ENCODE data around the gene SYT7. TPM values are rescaled to one million over a fixed set of nuclear protein-coding genes. Genes with fewer than 3 reads are reported as not detected.

The SYT7 gene
- total RNA-seq, 2 donors from 2014 or later: 2.0 to 3.4 TPM

DNA sequence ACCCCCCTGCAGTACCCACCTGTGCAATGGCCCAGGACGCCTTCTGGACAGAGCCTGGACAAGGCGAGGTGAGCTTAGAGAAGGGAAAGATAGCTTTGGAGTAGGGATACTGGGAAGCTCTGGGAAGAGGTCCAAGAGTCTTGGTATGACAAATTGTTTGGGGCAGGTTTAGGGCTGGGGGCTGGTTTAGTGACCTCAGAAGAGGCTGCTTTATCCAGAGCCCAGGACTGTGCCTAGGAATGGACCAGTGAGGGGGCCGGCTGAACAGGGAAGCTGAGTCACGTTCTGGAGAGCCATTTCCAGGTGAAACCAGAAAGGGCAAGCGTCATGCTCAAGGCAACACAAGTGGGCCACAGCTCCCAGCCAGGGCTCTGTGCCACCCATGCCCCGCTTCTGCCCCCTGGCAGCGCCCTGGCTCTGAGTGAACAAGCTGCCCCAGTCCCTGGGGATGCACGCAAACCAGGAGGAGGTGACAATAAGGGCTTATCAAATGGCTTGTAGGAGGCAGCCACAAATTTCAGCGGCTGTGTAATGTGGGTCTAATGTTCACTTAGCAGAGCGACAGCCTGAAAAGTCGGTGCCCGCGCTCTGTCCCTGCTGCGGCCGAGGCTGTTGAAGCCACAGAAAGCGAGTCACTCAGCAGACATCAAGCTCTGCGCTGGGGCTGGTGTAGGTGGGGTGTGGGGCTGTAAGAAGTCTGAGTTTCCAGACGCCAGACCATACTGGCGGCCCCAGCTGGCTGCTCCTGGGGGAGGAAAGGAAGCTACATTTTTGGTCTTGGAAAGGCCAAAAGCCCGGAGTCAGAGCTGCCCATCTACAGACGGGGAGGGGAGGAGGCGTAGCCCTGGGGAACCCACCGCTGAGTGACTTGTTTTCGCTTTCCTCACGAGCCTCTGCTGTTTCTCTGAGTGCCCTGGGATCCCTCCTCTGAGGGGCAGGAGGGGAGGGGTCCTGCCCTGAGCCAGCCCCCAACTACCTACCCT is 18.3 kb upstream of the SYT7 start:
- H3K4me3 ChIP-seq (ENCODE audit: low read length): no peak overlapping the region

DNA sequence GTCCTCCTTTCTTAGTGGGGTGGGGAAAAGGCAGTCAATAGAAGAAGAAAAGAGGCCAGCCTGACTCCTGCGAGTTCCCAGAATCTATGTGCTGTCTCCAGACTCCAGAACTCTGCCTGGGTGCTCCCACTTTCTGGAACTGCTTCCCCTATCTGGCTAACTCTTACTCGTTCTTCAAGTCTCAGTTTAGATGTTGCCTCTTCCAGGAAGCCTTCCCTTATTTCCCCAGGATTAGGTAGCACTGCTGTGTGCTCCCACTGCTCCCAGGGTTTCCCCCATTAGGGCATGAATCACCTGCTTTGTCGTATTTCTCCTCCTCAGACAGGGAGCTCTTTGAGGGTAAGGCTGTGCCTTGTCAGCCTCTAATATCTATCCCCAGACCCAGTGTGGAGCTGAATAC is 17.5 kb upstream of the SYT7 start:
- H3K9me3 ChIP-seq (ENCODE audit: control insufficient read depth, low read length): no peaks in the 10 kb centered on the region
- no peak overlapping the region for H3K27ac ChIP-seq (ENCODE audit: low read depth, low read length)
- TF ChIP-seq, protein P1, sequence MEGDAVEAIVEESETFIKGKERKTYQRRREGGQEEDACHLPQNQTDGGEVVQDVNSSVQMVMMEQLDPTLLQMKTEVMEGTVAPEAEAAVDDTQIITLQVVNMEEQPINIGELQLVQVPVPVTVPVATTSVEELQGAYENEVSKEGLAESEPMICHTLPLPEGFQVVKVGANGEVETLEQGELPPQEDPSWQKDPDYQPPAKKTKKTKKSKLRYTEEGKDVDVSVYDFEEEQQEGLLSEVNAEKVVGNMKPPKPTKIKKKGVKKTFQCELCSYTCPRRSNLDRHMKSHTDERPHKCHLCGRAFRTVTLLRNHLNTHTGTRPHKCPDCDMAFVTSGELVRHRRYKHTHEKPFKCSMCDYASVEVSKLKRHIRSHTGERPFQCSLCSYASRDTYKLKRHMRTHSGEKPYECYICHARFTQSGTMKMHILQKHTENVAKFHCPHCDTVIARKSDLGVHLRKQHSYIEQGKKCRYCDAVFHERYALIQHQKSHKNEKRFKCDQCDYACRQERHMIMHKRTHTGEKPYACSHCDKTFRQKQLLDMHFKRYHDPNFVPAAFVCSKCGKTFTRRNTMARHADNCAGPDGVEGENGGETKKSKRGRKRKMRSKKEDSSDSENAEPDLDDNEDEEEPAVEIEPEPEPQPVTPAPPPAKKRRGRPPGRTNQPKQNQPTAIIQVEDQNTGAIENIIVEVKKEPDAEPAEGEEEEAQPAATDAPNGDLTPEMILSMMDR (conservative IDR thresholded peaks at IDR 0.05): no peak
- H3K27me3 Mint-ChIP-seq (ENCODE audit: insufficient read depth): peaks cover 1% of the 10 kb centered on the region
- no peaks in the 10 kb centered on the region for H3K36me3 Mint-ChIP-seq (ENCODE audit: low read depth)
- no peak for DNase-seq
- no peak overlapping the region for H3K27ac Mint-ChIP-seq
- H3K4me1 Mint-ChIP-seq: peaks cover 29% of the 10 kb centered on the region
- H3K9ac ChIP-seq (ENCODE audit: extremely low read depth, low read length, poor library complexity, severe bottlenecking): no peak overlapping the region
- no peaks in the 10 kb centered on the region for H3K27me3 ChIP-seq (ENCODE audit: control insufficient read depth, insufficient read depth, low read length, poor library complexity, severe bottlenecking)
- WGBS, 2 experiments (ENCODE audit: insufficient coverage in 1 of 2, insufficient read length in 1 of 2): 57 to 81% methylated on average over 2 to 3 of the region's 3 CpGs
- peaks cover 2% of the 10 kb centered on the region for H3K4me1 ChIP-seq (ENCODE audit: control insufficient read depth, insufficient read depth, low read length)
- H3K36me3 ChIP-seq (ENCODE audit: control insufficient read depth, insufficient read depth, low read length): no peaks in the 10 kb centered on the region
- H3K4me3 ChIP-seq (ENCODE audit: low read length): no peak overlapping the region
- H3K4me3 Mint-ChIP-seq: no peak overlapping the region
- H3K9me3 Mint-ChIP-seq: no peaks in the 10 kb centered on the region

More for the DNA sequence above, 18.3 kb upstream of the SYT7 start:
- H3K36me3 Mint-ChIP-seq (ENCODE audit: low read depth): no peaks in the 10 kb centered on the region
- peaks cover 2% of the 10 kb centered on the region for H3K4me1 ChIP-seq (ENCODE audit: control insufficient read depth, insufficient read depth, low read length)
- H3K27ac Mint-ChIP-seq: peak overlapping the region; percentile 68
- H3K4me3 Mint-ChIP-seq: no peak overlapping the region
- no peaks in the 10 kb centered on the region for H3K9me3 ChIP-seq (ENCODE audit: control insufficient read depth, low read length)
- no peak overlapping the region for H3K9ac ChIP-seq (ENCODE audit: extremely low read depth, low read length, poor library complexity, severe bottlenecking)
- H3K27me3 ChIP-seq (ENCODE audit: control insufficient read depth, insufficient read depth, low read length, poor library complexity, severe bottlenecking): no peaks in the 10 kb centered on the region
- TF ChIP-seq, protein P1 (conservative IDR thresholded peaks at IDR 0.05): no peak
- peaks cover 1% of the 10 kb centered on the region for H3K27me3 Mint-ChIP-seq (ENCODE audit: insufficient read depth)
- H3K36me3 ChIP-seq (ENCODE audit: control insufficient read depth, insufficient read depth, low read length): no peaks in the 10 kb centered on the region
- 43 to 62% methylated on average over 12 to 25 of the region's 25 CpGs for WGBS, 2 experiments (ENCODE audit: insufficient coverage in 1 of 2, insufficient read length in 1 of 2)
- no peak overlapping the region for H3K27ac ChIP-seq (ENCODE audit: low read depth, low read length)
- peak; percentile 83 for DNase-seq
- H3K9me3 Mint-ChIP-seq: no peaks in the 10 kb centered on the region
- peaks cover 29% of the 10 kb centered on the region for H3K4me1 Mint-ChIP-seq

- Mint-ChIP-seq H3K36me3 (ENCODE audit: low read depth) (no peaks in the 10 kb centered on the region), H3K9me3 (no peaks in the 10 kb centered on the region), H3K27me3 (ENCODE audit: insufficient read depth) (peaks cover 7% of the 10 kb centered on the region), H3K4me3 (no peak overlapping the region), H3K4me1 (peaks cover 29% of the 10 kb centered on the region), H3K27ac (no peak overlapping the region)
- Histone ChIP-seq H3K4me1 (ENCODE audit: control insufficient read depth, insufficient read depth, low read length) (peaks cover 2% of the 10 kb centered on the region), H3K4me3 (ENCODE audit: low read length) (no peak overlapping the region), H3K27ac (ENCODE audit: low read depth, low read length) (no peak overlapping the region), H3K27me3 (ENCODE audit: control insufficient read depth, insufficient read depth, low read length, poor library complexity, severe bottlenecking) (peaks cover 5% of the 10 kb centered on the region), H3K9ac (ENCODE audit: extremely low read depth, low read length, poor library complexity, severe bottlenecking) (no peak overlapping the region), H3K36me3 (ENCODE audit: control insufficient read depth, insufficient read depth, low read length) (no peaks in the 10 kb centered on the region), H3K9me3 (ENCODE audit: control insufficient read depth, low read length) (no peaks in the 10 kb centered on the region)
- TF ChIP-seq, protein P1 (conservative IDR thresholded peaks at IDR 0.05): no peak
- no peak for DNase-seq
- 86 to 93% methylated on average over 4 to 7 of the region's 7 CpGs for WGBS, 2 experiments (ENCODE audit: insufficient coverage in 1 of 2, insufficient read length in 1 of 2)
Measured at GRCh38 chr11:61596990-61597389, 16.1 kb upstream of the SYT7 start.

All from endodermal cell (in vitro differentiated cells).